Calu3 (cell line): ENCODE data around the gene CDH5. TPM values are rescaled to one million over a fixed set of nuclear protein-coding genes. Genes with fewer than 3 reads are reported as not detected.

Experiments
- BruUV-seq: library from RNA; stranded (reverse); fragments of 400-500 nt; replicated peaks from 2 replicates; lab custom pipeline; 2021; lab: Mats Ljungman, UMichigan
- CTCF ChIA-PET: fragments of 300-600 bp; sonication (Branson Sonifier 250); formaldehyde crosslinking; loops from one replicate; lab custom pipeline; 2022; ENCODE audit warnings: antibody characterized with exemption; lab: Charles Lee
- DNase-seq: peaks from one replicate; pipeline ENCODE4 v3.0.0; 2022
- H3K27ac Mint-ChIP-seq: one replicate; pipeline ENCODE4 v1.8.0; 2022; ENCODE audit warnings: mixed read lengths; ENCODE audit not compliant: unreplicated experiment
- H3K27me3 Mint-ChIP-seq: one replicate; pipeline ENCODE4 v1.8.0; 2022; ENCODE audit warnings: mixed read lengths; ENCODE audit not compliant: unreplicated experiment
- H3K36me3 Mint-ChIP-seq: one replicate; pipeline ENCODE4 v1.8.0; 2022; ENCODE audit warnings: mild to moderate bottlenecking, moderate library complexity, mixed read lengths; ENCODE audit not compliant: insufficient read depth, unreplicated experiment
- H3K4me1 Mint-ChIP-seq: one replicate; pipeline ENCODE4 v1.8.0; 2022; ENCODE audit warnings: mild to moderate bottlenecking, low read depth, mixed read lengths; ENCODE audit not compliant: unreplicated experiment
- H3K4me3 Mint-ChIP-seq: one replicate; pipeline ENCODE4 v1.8.0; 2022; ENCODE audit warnings: mild to moderate bottlenecking, low read depth, moderate library complexity, mixed read lengths; ENCODE audit not compliant: unreplicated experiment
- H3K9me3 Mint-ChIP-seq: one replicate; pipeline ENCODE4 v1.8.0; 2022; ENCODE audit warnings: low read depth, mixed read lengths; ENCODE audit not compliant: unreplicated experiment
- intact Hi-C: fragments of 100-400 bp; cut with micrococcal nuclease; formaldehyde crosslinking; loops from one replicate; pipeline ENCODE4 v1.10.0; 2022; ENCODE audit not compliant: unreplicated experiment
- total RNA-seq: library from RNA; stranded (reverse); gene quantifications from 2 replicates; pipeline ENCODE4 v1.2.3, GENCODE V29; 2022
- TF ChIP-seq, protein P1 (sequence below): fragments of 200-600 bp; IDR thresholded peaks from one replicate; pipeline ENCODE4 v1.8.0; 2022; ENCODE audit warnings: antibody characterized with exemption; ENCODE audit not compliant: unreplicated experiment

Gene CDH5
- total RNA-seq, 1 experiment from 2014 or later = not detected

- H3K4me1 Mint-ChIP-seq = no peaks in the 10 kb centered on the region
- CTCF ChIA-PET = interaction anchor here (1.1 kb wide), 1 partner anchor 47 kb away, joined by 4 read pairs; no protein-coding TSS in a partner anchor
These were observed 23.0 kb downstream of the CDH5 start for GRCh38 chr16:66389256-66390176.

GRCh38 chr16:66390346-66391108, 24.0 kb downstream of the CDH5 start:
- Mint-ChIP-seq H3K36me3 (no peaks in the 10 kb centered on the region), H3K4me3 (no peak overlapping the region), H3K27me3 (peaks cover 42% of the 10 kb centered on the region), H3K9me3 (no peaks in the 10 kb centered on the region), H3K4me1 (no peaks in the 10 kb centered on the region), H3K27ac (no peak overlapping the region)
- no peak for DNase-seq
- BruUV-seq = no TSS peak
- CTCF ChIA-PET = interaction anchor here (1.1 kb wide), 1 partner anchor 48 kb away, joined by 4 read pairs; no protein-coding TSS in a partner anchor
- intact Hi-C loops = no loop called here
- TF ChIP-seq, protein P1, sequence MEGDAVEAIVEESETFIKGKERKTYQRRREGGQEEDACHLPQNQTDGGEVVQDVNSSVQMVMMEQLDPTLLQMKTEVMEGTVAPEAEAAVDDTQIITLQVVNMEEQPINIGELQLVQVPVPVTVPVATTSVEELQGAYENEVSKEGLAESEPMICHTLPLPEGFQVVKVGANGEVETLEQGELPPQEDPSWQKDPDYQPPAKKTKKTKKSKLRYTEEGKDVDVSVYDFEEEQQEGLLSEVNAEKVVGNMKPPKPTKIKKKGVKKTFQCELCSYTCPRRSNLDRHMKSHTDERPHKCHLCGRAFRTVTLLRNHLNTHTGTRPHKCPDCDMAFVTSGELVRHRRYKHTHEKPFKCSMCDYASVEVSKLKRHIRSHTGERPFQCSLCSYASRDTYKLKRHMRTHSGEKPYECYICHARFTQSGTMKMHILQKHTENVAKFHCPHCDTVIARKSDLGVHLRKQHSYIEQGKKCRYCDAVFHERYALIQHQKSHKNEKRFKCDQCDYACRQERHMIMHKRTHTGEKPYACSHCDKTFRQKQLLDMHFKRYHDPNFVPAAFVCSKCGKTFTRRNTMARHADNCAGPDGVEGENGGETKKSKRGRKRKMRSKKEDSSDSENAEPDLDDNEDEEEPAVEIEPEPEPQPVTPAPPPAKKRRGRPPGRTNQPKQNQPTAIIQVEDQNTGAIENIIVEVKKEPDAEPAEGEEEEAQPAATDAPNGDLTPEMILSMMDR = no peak

More at GRCh38 chr16:66389256-66390176, 23.0 kb downstream of the CDH5 start:
- DNase-seq = no peak
- no peak overlapping the region for H3K27ac Mint-ChIP-seq
- no peaks in the 10 kb centered on the region for H3K36me3 Mint-ChIP-seq
- H3K4me3 Mint-ChIP-seq = no peak overlapping the region
- intact Hi-C loops = no loop called here
- TF ChIP-seq, protein P1 = no peak
- H3K9me3 Mint-ChIP-seq = peaks cover 2% of the 10 kb centered on the region
- H3K27me3 Mint-ChIP-seq = peaks cover 37% of the 10 kb centered on the region
- no TSS peak for BruUV-seq

GRCh38 chr16:66391726-66392670, 25.5 kb downstream of the CDH5 start:
- Mint-ChIP-seq H3K9me3 (no peaks in the 10 kb centered on the region), H3K36me3 (no peaks in the 10 kb centered on the region), H3K4me3 (no peak overlapping the region), H3K4me1 (no peaks in the 10 kb centered on the region), H3K27ac (no peak overlapping the region), H3K27me3 (peaks cover 47% of the 10 kb centered on the region)
- BruUV-seq = no TSS peak
- TF ChIP-seq, protein P1 = no peak
- CTCF ChIA-PET = interaction anchor here (0.6 to 0.7 kb wide), 2 partner anchors 20 to 781 kb away, joined by 3 read pairs; no protein-coding TSS in a partner anchor
- DNase-seq = no peak
- intact Hi-C loops = no loop called here
